GM12878 (cell line): ENCODE measurements around the gene DNAJA4. TPM values are rescaled to one million over a fixed set of nuclear protein-coding genes. Genes with fewer than 3 reads are reported as not detected.

Source experiments
- ATAC-seq: fragments of 200-7000 bp; cut with Tn5 transposase; 3 replicates; pipeline ENCODE4 v1.9.1; 2020; ENCODE audit warnings: mild to moderate bottlenecking, moderate library complexity
- BruUV-seq: library from RNA; stranded (reverse); fragments of 400-500 nt; replicated peaks from 2 replicates; lab custom pipeline; 2021; lab: Mats Ljungman, UMichigan
- CTCF ChIA-PET: fragments of 300-600 bp; sonication (Branson Sonifier 250); formaldehyde crosslinking; extraction: SDS; loops from one replicate; lab custom pipeline; 2021; ENCODE audit warnings: inconsistent platforms; lab: Yijun Ruan, JAX
- POLR2A ChIA-PET: fragments of 350-600 bp; formaldehyde crosslinking; extraction: SDS; loops from one replicate; lab custom pipeline; 2021; ENCODE audit warnings: inconsistent platforms; lab: Charles Lee
- RAD21 ChIA-PET: fragments of 300-600 bp; sonication (Branson Sonifier 250); formaldehyde crosslinking; loops from one replicate; lab custom pipeline; 2023; ENCODE audit warnings: antibody characterized with exemption; ENCODE audit not compliant: unreplicated experiment; lab: Charles Lee
- SMC1A ChIA-PET: fragments of 300-600 bp; sonication (Branson Sonifier 250); formaldehyde crosslinking; loops from one replicate; lab custom pipeline; 2023; ENCODE audit not compliant: unreplicated experiment, uncharacterized antibody; lab: Charles Lee
- DNase-seq: peaks from one replicate; pipeline ENCODE4 v3.0.0-alpha.2; 2011; ENCODE audit warnings: low read depth, low spot score
- FAIRE-seq: peaks from 3 replicates; lab custom pipeline; 2011; peaks lifted over from hg19 to GRCh38; lab: Jason Lieb, UNC
- H2AFZ ChIP-seq: 2 replicates; pipeline ENCODE4 v1.6.0; 2011; ENCODE audit warnings: low read depth, low read length, control low read depth; ENCODE audit not compliant: control insufficient read depth
- H3K27ac ChIP-seq: 2 replicates; pipeline ENCODE4 v1.5.1; 2011; ENCODE audit warnings: control low read depth; ENCODE audit not compliant: control insufficient read depth, insufficient read depth
- H3K27me3 ChIP-seq, 2 experiments: replicated peaks in 1 of 2; 2 replicates each; pipeline versions ENCODE4 v1.6.0 to v1.6.1; 2011; ENCODE audit warnings: low read length in 1 of 2; ENCODE audit not compliant: control insufficient read depth in 2 of 2, insufficient read depth in 2 of 2
- H3K36me3 ChIP-seq, 2 experiments: 2 replicates each; pipeline ENCODE4 v1.5.1; 2011; ENCODE audit warnings: low read length in 1 of 2; ENCODE audit not compliant: control insufficient read depth in 2 of 2, insufficient read depth in 2 of 2
- H3K4me1 ChIP-seq: 2 replicates; pipeline ENCODE4 v1.6.1; 2011; ENCODE audit warnings: mild to moderate bottlenecking, low read length, moderate library complexity, mixed read lengths; ENCODE audit not compliant: control insufficient read depth, insufficient read depth
- H3K4me2 ChIP-seq: 2 replicates; pipeline ENCODE4 v1.6.0; 2011; ENCODE audit warnings: control low read depth; ENCODE audit not compliant: control insufficient read depth, insufficient read depth
- H3K4me3 ChIP-seq: fragments of 200-600 bp; sonication (generic); 2 replicates; pipeline ENCODE4 v1.5.1; 2016
- H3K79me2 ChIP-seq: 2 replicates; pipeline ENCODE4 v1.6.0; 2011; ENCODE audit warnings: low read length; ENCODE audit not compliant: control insufficient read depth, insufficient read depth
- H3K9ac ChIP-seq: 2 replicates; pipeline ENCODE4 v1.8.0; 2011; ENCODE audit warnings: low read length, control low read depth, mixed read lengths; ENCODE audit not compliant: control insufficient read depth, insufficient read depth
- H3K9me3 ChIP-seq: replicated peaks from 3 replicates; pipeline ENCODE4 v1.5.1; 2011; ENCODE audit warnings: mild to moderate bottlenecking, low read length; ENCODE audit not compliant: control insufficient read depth, insufficient read depth
- H4K20me1 ChIP-seq: 2 replicates; pipeline ENCODE4 v1.6.0; 2011; ENCODE audit not compliant: control insufficient read depth, insufficient read depth
- BCL11A ChIP-seq: IDR thresholded peaks from 2 replicates; pipeline ENCODE4 v1.6.1; 2011; ENCODE audit warnings: low read depth, low read length
- BHLHE40 ChIP-seq, 2 experiments: fragments of 450-650 bp in 1 of 2; IDR thresholded peaks; 2 replicates each; pipeline ENCODE4 v1.6.1; 2011 to 2017; ENCODE audit warnings: low read depth in 2 of 2, borderline replicate concordance in 1 of 2, improper control_type of control experiment in 1 of 2, low read length in 1 of 2, mild to moderate bottlenecking in 1 of 2
- CHD1 ChIP-seq: IDR thresholded peaks from 2 replicates; pipeline ENCODE4 v1.6.1; 2012; ENCODE audit warnings: low read depth, low read length, improper control_type of control experiment
- CREM ChIP-seq: IDR thresholded peaks from 2 replicates; pipeline ENCODE4 v1.6.1; 2014; ENCODE audit warnings: antibody characterized with exemption, low read depth
- IKZF1 ChIP-seq: fragments of 450-650 bp; conservative IDR thresholded peaks from 2 replicates; pipeline ENCODE4 v1.6.1; 2017; ENCODE audit warnings: antibody characterized with exemption, mild to moderate bottlenecking
- MEF2B ChIP-seq: fragments of 450-650 bp; IDR thresholded peaks from 2 replicates; pipeline ENCODE4 v1.6.1; 2018; ENCODE audit warnings: mild to moderate bottlenecking, moderate library complexity; ENCODE audit not compliant: partially characterized antibody, poor library complexity, severe bottlenecking
- MTA3 ChIP-seq: IDR thresholded peaks from 2 replicates; pipeline ENCODE4 v1.6.1; 2012; ENCODE audit warnings: low read length, inconsistent platforms, borderline replicate concordance
- NR2C1 ChIP-seq: fragments of 450-650 bp; IDR thresholded peaks from 2 replicates; pipeline ENCODE4 v1.6.1; 2017; ENCODE audit warnings: antibody characterized with exemption, mild to moderate bottlenecking, moderate library complexity
- NR2C2 ChIP-seq: IDR thresholded peaks from 2 replicates; pipeline ENCODE4 v1.6.1; 2011; ENCODE audit warnings: borderline replicate concordance, low read depth; ENCODE audit not compliant: control insufficient read depth, insufficient read length
- POLR2AphosphoS2 ChIP-seq: IDR thresholded peaks from 2 replicates; pipeline ENCODE4 v1.6.1; 2011; ENCODE audit warnings: low read depth, mild to moderate bottlenecking, low read length, improper control_type of control experiment, moderate library complexity
- RAD51 ChIP-seq: fragments of 450-650 bp; IDR thresholded peaks from 2 replicates; pipeline ENCODE4 v1.6.1; 2016; ENCODE audit warnings: moderate library complexity, mild to moderate bottlenecking, inconsistent platforms
- RFX5 ChIP-seq: IDR thresholded peaks from 2 replicates; pipeline ENCODE4 v1.6.1; 2011; ENCODE audit warnings: low read depth, low read length, improper control_type of control experiment
- SREBF1 ChIP-seq: IDR thresholded peaks from 2 replicates; pipeline ENCODE4 v1.6.1; 2012; ENCODE audit warnings: mild to moderate bottlenecking, low read length
- STAT1 ChIP-seq: fragments of 450-650 bp; conservative IDR thresholded peaks from 2 replicates; pipeline ENCODE4 v1.6.1; 2014; ENCODE audit warnings: antibody characterized with exemption, mild to moderate bottlenecking
- TARDBP ChIP-seq: IDR thresholded peaks from 2 replicates; pipeline ENCODE4 v1.6.1; 2016; ENCODE audit warnings: borderline replicate concordance
- ZNF217 ChIP-seq: fragments of 450-650 bp; IDR thresholded peaks from 2 replicates; pipeline ENCODE4 v1.6.1; 2017; ENCODE audit warnings: antibody characterized with exemption, mild to moderate bottlenecking
- ZSCAN29 ChIP-seq: fragments of 450-650 bp; IDR thresholded peaks from 2 replicates; pipeline ENCODE4 v1.6.1; 2017; ENCODE audit warnings: mild to moderate bottlenecking, moderate library complexity
- WGBS: methylation state at CpG from one replicate; pipeline ENCODE4 v1.1.6; 2016; ENCODE audit warnings: low lambda C conversion rate; ENCODE audit not compliant: insufficient replicate concordance, insufficient coverage; ENCODE audit errors: missing lambda C conversion rate; 5-methylcytosine and 5-hydroxymethylcytosine counted together
- in situ Hi-C: fragments of 300-500 bp; cut with MboI; formaldehyde crosslinking; loops from 9 replicates; pipeline ENCODE4 v1.14.3; 2018; ENCODE audit warnings: mixed read lengths
- intact Hi-C: fragments of 100-400 bp; cut with micrococcal nuclease; formaldehyde crosslinking; loops from one replicate; pipeline ENCODE4 v1.14.2; 2022; ENCODE audit not compliant: unreplicated experiment
- polyA plus RNA-seq, 11 experiments: library from polyadenylated mRNA; depleted of rRNA in 4 of 11; unstranded in 6 of 11; stranded (reverse) in 5 of 11; fragments of >200 nt; fragmentation: Nextera tagmentation in 4 of 11; fragmentation: Illumina TruSeq in 1 of 11; extraction: Ambion mirVana in 4 of 11; extraction: Trizol in 1 of 11; gene quantifications; 1 replicate in 1 of 11; 2 replicates in 10 of 11; pipeline versions ENCODE4 v1.2.1 to v1.2.3, GENCODE V29; 2011 to 2016; ENCODE audit warnings: inconsistent platforms in 2 of 11, missing spikeins in 2 of 11, low read depth in 1 of 11
- total RNA-seq, 4 experiments: library from RNA; depleted of rRNA in 3 of 4; stranded (reverse); fragments of >200 nt in 3 of 4; fragmentation: Illumina TruSeq in 1 of 4; extraction: Trizol in 1 of 4; gene quantifications; 2 replicates each; pipeline versions ENCODE4 v1.2.1 to v1.2.3, GENCODE V29; 2013 to 2021
- TF ChIP-seq, protein P1 (sequence below): IDR thresholded peaks from 2 replicates; pipeline ENCODE4 v1.6.1; 2011; ENCODE audit warnings: borderline replicate concordance, low read depth, mild to moderate bottlenecking, moderate library complexity, mixed read lengths, low read length; ENCODE audit not compliant: insufficient read depth; ENCODE audit errors: extremely low read length

The DNAJA4 gene
- total and polyA plus RNA-seq, 10 of the 15 experiments (the other 5 are each of a cell fraction or from before 2014, with no cell fraction given) = 0.01 to 10.4 (median 4.1) TPM

DNA sequence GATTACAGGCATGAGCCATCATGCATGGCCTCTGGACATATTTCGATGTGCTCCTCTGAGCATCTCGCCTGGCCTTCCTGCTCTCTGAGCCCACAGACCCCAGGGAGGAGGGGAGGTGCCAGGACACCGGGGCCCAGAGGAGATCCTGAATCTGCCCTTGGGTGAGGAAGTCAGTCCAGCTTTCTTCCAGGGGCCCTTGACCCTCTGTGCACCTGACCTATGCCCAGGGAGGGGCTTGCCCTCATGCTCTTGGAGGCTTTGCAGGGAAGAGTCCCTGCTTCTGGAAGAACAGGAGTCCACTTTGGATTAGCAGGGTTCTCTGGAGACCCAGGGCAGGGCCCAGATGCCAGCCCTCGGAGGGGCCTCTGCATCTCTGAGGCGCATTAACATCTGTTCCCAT, 31.4 kb upstream of the DNAJA4 start:
- 30% methylated on average over 4 of the region's 5 CpGs for WGBS
- no peak overlapping the region for H3K4me3 ChIP-seq

GRCh38 chr15:78233496-78233895, 30.9 kb upstream of the DNAJA4 start:
- WGBS = 44% methylated on average over 11 of the region's 11 CpGs
- in situ Hi-C loops = no loop called here
- H2AFZ ChIP-seq = no peak overlapping the region
- no peak for ATAC-seq
- no peak overlapping the region for H3K4me3 ChIP-seq
- no peaks in the 10 kb centered on the region for H3K9me3 ChIP-seq
- H3K9ac ChIP-seq = no peak overlapping the region; the same call in 1 of the 2 replicates
- H4K20me1 ChIP-seq = no peaks in the 10 kb centered on the region
- FAIRE-seq = no peak
- no peaks in the 10 kb centered on the region for H3K79me2 ChIP-seq
- ChIA-PET RAD21 (interaction anchor here (1.7 kb wide), 1 partner anchor 38 kb away, joined by 7 read pairs; no protein-coding TSS in a partner anchor), SMC1A (interaction anchor here (1.3 kb wide), 2 partner anchors 9 to 75 kb away, joined by 3 to 4 read pairs; no protein-coding TSS in a partner anchor), CTCF (interaction anchor here (1.2 kb wide), 1 partner anchor 38 kb away, joined by 5 read pairs; no protein-coding TSS in a partner anchor), POLR2A (no interaction called here)
- no peaks in the 10 kb centered on the region; a peak in 1 of 4 replicates for H3K27me3 ChIP-seq
- H3K4me1 ChIP-seq = no peaks in the 10 kb centered on the region; the same call in 1 of the 2 replicates
- intact Hi-C loops = no loop called here
- no peaks in the 10 kb centered on the region for H3K36me3 ChIP-seq
- no TSS peak for BruUV-seq
- no peak overlapping the region for H3K27ac ChIP-seq
- no peak for DNase-seq
- H3K4me2 ChIP-seq = no peak overlapping the region
- no peak for TF ChIP-seq STAT1
- TF ChIP-seq IKZF1 = no peak
- no peak for TF ChIP-seq CREM
- no peak for TF ChIP-seq NR2C1
- TF ChIP-seq ZSCAN29 = no peak
- TF ChIP-seq POLR2AphosphoS2 = no peak
- no peak for TF ChIP-seq MTA3
- TF ChIP-seq MEF2B = no peak
- TF ChIP-seq RAD51 = no peak
- no peak for TF ChIP-seq BCL11A
- no peak for TF ChIP-seq NR2C2
- no peak for TF ChIP-seq RFX5
- TF ChIP-seq, protein P1, sequence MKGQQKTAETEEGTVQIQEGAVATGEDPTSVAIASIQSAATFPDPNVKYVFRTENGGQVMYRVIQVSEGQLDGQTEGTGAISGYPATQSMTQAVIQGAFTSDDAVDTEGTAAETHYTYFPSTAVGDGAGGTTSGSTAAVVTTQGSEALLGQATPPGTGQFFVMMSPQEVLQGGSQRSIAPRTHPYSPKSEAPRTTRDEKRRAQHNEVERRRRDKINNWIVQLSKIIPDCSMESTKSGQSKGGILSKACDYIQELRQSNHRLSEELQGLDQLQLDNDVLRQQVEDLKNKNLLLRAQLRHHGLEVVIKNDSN = no peak
- no peak for TF ChIP-seq CHD1
- TF ChIP-seq SREBF1 = no peak
- TF ChIP-seq ZNF217 = no peak
- no peak for TF ChIP-seq TARDBP

More for the DNA sequence above, 31.4 kb upstream of the DNAJA4 start:
- H3K27me3 ChIP-seq = no peaks in the 10 kb centered on the region; a peak in 1 of 4 replicates
- ChIA-PET CTCF (interaction anchor here (0.9 kb wide), 1 partner anchor 7 kb away, joined by 4 read pairs; no protein-coding TSS in a partner anchor), POLR2A (no interaction called here), SMC1A (interaction anchor here (1.3 kb wide), 1 partner anchor 75 kb away, joined by 3 read pairs; no protein-coding TSS in a partner anchor), RAD21 (no interaction called here)
- DNase-seq (no peak), ATAC-seq (no peak), FAIRE-seq (no peak)
- H3K79me2 ChIP-seq = no peaks in the 10 kb centered on the region
- no peak overlapping the region for H3K4me2 ChIP-seq
- intact Hi-C loops = no loop called here
- H3K9me3 ChIP-seq = no peaks in the 10 kb centered on the region
- H4K20me1 ChIP-seq = no peaks in the 10 kb centered on the region
- BruUV-seq = no TSS peak
- in situ Hi-C loops = no loop called here
- H3K4me1 ChIP-seq = no peaks in the 10 kb centered on the region; the same call in 1 of the 2 replicates
- H3K36me3 ChIP-seq = no peaks in the 10 kb centered on the region
- no peak overlapping the region for H3K27ac ChIP-seq
- TF ChIP-seq BHLHE40 (IDR thresholded peaks at IDR 0.05; ENCODE audit: borderline replicate concordance in 1 of 2, low read depth in 2 of 2, low read length in 1 of 2) = no peak
- no peak overlapping the region; the same call in 1 of the 2 replicates for H3K9ac ChIP-seq
- no peak overlapping the region for H2AFZ ChIP-seq
